ENCODE measurements around the gene RAP2A.

GRCh38 chr13:97390941-97391600, 42.9 kb upstream of the RAP2A start:
- TF ChIP-seq POLR2AphosphoS5 (IDR thresholded peaks at IDR 0.05) (no peak), POLR2A (IDR thresholded peaks at IDR 0.05) (no peak), CTCF (IDR thresholded peaks at IDR 0.05) (no peak)

Measured in suprapubic skin (tissue), 4 donors.